Adipocyte (in vitro differentiated cells): ENCODE data around the gene CSF3.

Source experiments
- DNase-seq: peaks from one replicate; pipeline ENCODE4 v3.0.0-alpha.2; 2015; ENCODE audit warnings: low read depth
- H3K27me3 ChIP-seq: replicated peaks from 2 replicates; pipeline ENCODE4 v1.7.0; 2013; ENCODE audit warnings: mild to moderate bottlenecking, low read length, moderate library complexity; ENCODE audit not compliant: control insufficient read depth, insufficient read depth
- H3K36me3 ChIP-seq: 2 replicates; pipeline ENCODE4 v1.7.0; 2013; ENCODE audit warnings: low read length, mild to moderate bottlenecking, moderate library complexity; ENCODE audit not compliant: control insufficient read depth, insufficient read depth, severe bottlenecking
- H3K4me1 ChIP-seq: 2 replicates; pipeline ENCODE4 v1.7.0; 2013; ENCODE audit warnings: mild to moderate bottlenecking, low read length, moderate library complexity; ENCODE audit not compliant: control insufficient read depth, insufficient read depth
- H3K4me3 ChIP-seq: 2 replicates; pipeline ENCODE4 v1.7.0; 2013; ENCODE audit warnings: mild to moderate bottlenecking, low read length, moderate library complexity
- H3K9ac ChIP-seq: 2 replicates; pipeline ENCODE4 v1.7.0; 2013; ENCODE audit warnings: mild to moderate bottlenecking, low read length, moderate library complexity
- H3K9me3 ChIP-seq: 2 replicates; pipeline ENCODE4 v1.7.0; 2013; ENCODE audit warnings: mild to moderate bottlenecking, low read length, moderate library complexity; ENCODE audit not compliant: control insufficient read depth

Gene CSF3

DNA sequence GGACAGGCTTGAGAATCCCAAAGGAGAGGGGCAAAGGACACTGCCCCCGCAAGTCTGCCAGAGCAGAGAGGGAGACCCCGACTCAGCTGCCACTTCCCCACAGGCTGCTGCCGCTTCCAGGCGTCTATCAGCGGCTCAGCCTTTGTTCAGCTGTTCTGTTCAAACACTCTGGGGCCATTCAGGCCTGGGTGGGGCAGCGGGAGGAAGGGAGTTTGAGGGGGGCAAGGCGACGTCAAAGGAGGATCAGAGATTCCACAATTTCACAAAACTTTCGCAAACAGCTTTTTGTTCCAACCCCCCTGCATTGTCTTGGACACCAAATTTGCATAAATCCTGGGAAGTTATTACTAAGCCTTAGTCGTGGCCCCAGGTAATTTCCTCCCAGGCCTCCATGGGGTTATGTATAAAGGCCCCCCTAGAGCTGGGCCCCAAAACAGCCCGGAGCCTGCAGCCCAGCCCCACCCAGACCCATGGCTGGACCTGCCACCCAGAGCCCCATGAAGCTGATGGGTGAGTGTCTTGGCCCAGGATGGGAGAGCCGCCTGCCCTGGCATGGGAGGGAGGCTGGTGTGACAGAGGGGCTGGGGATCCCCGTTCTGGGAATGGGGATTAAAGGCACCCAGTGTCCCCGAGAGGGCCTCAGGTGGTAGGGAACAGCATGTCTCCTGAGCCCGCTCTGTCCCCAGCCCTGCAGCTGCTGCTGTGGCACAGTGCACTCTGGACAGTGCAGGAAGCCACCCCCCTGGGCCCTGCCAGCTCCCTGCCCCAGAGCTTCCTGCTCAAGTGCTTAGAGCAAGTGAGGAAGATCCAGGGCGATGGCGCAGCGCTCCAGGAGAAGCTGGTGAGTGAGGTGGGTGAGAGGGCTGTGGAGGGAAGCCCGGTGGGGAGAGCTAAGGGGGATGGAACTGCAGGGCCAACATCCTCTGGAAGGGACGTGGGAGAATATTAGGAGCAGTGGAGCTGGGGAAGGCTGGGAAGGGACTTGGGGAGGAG lies at the start of gene CSF3:
Gene CSF3 (plus strand): TSS at position 436 of the 993 bp plus-strand sequence. CDS start 35 bp downstream, at position 471.
- Histone ChIP-seq H3K4me3 (no peak within 1 kb of the TSS), H3K9ac (peak within 1 kb of the TSS; percentile 54), H3K4me1 (peaks cover 23% of the 10 kb centered on the region), H3K27me3 (no peaks in the 10 kb centered on the region), H3K9me3 (no peaks in the 10 kb centered on the region), H3K36me3 (peaks cover 5% of the 10 kb centered on the region)
- DNase-seq: no peak

DNA sequence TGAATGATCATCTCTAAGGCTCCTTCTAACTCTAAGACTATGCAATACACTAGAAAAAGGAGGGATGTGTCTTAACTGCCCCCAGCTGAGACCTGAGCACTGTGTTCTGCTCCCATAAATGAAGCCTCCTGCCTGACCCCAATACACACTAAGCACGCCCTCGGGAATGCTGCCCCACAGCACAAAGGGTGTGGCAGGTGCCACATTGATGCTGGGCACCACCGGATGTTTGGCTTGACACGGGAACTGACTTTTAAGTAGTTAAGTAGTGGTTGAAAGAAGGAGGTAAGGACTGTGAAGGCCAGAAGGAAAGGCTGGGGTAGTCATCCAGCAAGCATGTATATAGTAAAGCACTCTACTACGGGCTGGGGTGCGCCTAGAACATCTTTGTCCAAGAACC lies 48.5 kb upstream of the CSF3 start:
- Histone ChIP-seq H3K4me3 (no peak overlapping the region), H3K9me3 (no peaks in the 10 kb centered on the region), H3K36me3 (no peaks in the 10 kb centered on the region), H3K4me1 (no peaks in the 10 kb centered on the region), H3K9ac (no peak overlapping the region), H3K27me3 (no peaks in the 10 kb centered on the region)
- DNase-seq: no peak

DNA sequence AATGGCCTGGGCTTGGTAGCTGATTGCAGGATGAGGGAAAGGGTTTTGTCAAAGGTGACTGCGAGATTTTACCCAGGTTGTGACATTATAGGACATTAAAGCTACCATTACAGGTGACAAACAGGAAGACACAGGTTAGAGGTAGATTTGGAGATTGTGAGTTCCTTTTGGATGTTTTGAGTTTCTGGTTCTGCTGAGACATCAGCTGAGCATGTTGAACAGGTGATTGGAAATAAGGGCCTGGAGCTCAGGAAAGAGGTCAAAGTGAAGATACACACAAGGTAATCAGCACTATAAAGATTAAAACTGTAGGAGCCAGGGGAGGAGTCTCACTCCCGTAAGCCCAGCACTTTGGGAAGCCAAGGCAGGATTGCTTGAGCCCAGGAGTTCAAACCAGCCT lies 46.5 kb upstream of the CSF3 start:
- no peak overlapping the region for H3K9ac ChIP-seq
- H3K4me3 ChIP-seq: no peak overlapping the region
- H3K9me3 ChIP-seq: no peaks in the 10 kb centered on the region
- H3K4me1 ChIP-seq: peaks cover 8% of the 10 kb centered on the region
- H3K36me3 ChIP-seq: no peaks in the 10 kb centered on the region
- no peak for DNase-seq
- no peaks in the 10 kb centered on the region for H3K27me3 ChIP-seq

- Histone ChIP-seq H3K9ac (no peak overlapping the region), H3K4me3 (no peak overlapping the region), H3K36me3 (no peaks in the 10 kb centered on the region), H3K4me1 (peaks cover 12% of the 10 kb centered on the region), H3K27me3 (no peaks in the 10 kb centered on the region), H3K9me3 (no peaks in the 10 kb centered on the region)
- no peak for DNase-seq
Observed at GRCh38 chr17:39969375-39969774, 45.9 kb upstream of the CSF3 start.

DNA sequence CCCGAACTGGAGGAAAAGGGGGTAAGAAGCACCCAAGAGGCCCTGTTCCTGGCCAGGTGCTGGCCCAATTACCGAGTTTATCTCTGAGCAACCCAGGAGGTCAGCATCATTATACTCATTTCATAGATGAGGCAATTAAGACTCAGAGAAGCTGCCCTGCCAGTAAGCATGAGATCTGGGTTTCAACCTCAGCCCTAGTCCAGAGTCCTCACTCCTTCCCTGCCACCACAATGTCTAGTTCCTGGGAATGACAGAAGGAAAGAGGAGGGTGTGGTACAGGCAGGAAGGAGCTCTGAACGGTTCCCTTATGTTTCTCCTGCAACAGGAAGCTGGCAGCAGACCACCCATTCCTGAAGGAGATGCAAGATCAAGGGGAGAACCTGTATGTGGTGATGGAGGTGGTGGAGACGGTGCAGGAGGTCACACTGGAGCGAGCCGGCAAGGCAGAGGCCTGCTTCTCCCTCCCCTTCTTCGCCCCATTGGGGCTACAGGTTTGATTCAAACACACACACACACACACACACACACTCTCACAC lies 45.0 kb upstream of the CSF3 start:
- no peak overlapping the region for H3K4me3 ChIP-seq
- H3K9me3 ChIP-seq: no peaks in the 10 kb centered on the region
- H3K36me3 ChIP-seq: no peaks in the 10 kb centered on the region
- H3K9ac ChIP-seq: no peak overlapping the region
- H3K27me3 ChIP-seq: no peaks in the 10 kb centered on the region
- no peak for DNase-seq
- peaks cover 12% of the 10 kb centered on the region for H3K4me1 ChIP-seq

DNA sequence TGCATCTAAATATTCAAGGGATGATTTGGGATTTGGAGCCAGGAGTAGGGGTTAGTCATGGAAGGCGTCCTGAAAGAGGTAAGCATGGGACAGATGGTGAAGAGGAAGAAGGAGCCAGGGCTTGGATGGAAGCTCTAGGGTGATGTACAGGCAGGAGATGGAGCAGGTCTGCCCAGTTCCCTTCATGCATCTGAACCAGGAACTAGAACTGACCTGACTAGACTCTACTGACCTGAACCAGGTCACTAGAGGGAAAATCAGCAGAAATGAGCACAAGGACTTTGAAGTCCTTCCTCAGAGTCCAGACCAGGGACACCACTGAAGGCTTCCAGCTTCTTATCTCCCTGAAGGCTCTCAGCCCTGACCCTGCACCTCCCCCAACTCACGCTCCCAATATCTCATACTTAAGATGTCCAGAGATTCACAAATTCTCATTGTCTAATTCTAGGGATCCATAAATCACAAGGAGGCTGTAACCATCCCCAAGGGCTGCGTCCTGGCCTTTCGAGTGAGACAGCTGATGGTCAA lies 44.1 kb upstream of the CSF3 start:
- Histone ChIP-seq H3K4me3 (no peak overlapping the region), H3K4me1 (peaks cover 12% of the 10 kb centered on the region)
- DNase-seq: no peak

GRCh38 chr17:39972271-39972670 lies 43.0 kb upstream of the CSF3 start:
- H3K27me3 ChIP-seq: no peaks in the 10 kb centered on the region
- no peaks in the 10 kb centered on the region for H3K9me3 ChIP-seq
- H3K9ac ChIP-seq: peak overlapping the region; percentile 14
- no peaks in the 10 kb centered on the region for H3K36me3 ChIP-seq
- H3K4me3 ChIP-seq: no peak overlapping the region
- peaks cover 12% of the 10 kb centered on the region for H3K4me1 ChIP-seq
- DNase-seq: no peak

More for the DNA sequence above, 44.1 kb upstream of the CSF3 start:
- Histone ChIP-seq H3K36me3 (no peaks in the 10 kb centered on the region), H3K9ac (no peak overlapping the region), H3K9me3 (no peaks in the 10 kb centered on the region), H3K27me3 (no peaks in the 10 kb centered on the region)

DNA sequence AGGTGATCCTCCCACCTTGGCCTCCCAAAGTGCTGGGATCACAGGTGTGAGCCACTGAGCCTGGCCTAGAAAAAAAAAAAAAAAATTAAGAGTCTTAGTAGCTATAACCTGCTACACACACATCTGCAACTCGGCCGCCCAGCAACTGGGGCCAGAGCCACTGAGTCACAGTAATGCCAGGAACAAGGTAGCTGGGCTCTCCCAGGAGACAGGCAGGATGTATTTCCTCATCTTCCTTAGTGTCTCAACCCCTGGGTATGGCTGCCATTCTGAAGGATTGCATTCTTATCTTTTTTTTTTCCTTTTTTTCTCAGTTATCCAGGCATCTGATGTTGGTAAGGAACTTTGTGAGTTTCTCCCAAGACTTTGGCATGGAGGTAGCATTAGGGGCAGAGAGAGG lies 41.7 kb upstream of the CSF3 start:
- Histone ChIP-seq H3K4me3 (no peak overlapping the region), H3K9ac (no peak overlapping the region), H3K9me3 (no peaks in the 10 kb centered on the region), H3K4me1 (peaks cover 12% of the 10 kb centered on the region), H3K36me3 (no peaks in the 10 kb centered on the region), H3K27me3 (no peaks in the 10 kb centered on the region)
- DNase-seq: no peak

DNA sequence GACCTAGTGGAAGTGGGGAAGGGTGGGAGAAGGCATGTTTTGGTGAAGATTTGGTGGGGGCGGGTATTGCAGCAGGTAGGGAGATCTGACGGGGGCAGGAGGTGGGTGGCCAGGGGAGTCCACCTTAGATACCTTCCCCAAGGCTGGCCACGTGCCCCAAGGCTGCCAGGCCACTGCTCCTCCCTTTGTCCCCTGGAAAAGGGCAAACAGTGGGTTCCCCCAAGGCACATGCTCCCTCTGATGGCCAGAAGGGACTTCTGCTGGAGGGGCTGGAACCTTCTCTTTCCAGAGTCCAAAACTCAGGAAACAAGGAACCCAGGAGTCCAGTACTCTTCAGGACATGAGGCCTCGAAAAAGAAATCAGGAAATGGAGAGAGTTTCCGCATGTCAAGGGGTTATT lies 40.8 kb upstream of the CSF3 start:
- no peaks in the 10 kb centered on the region for H3K27me3 ChIP-seq
- H3K9ac ChIP-seq: no peak overlapping the region
- DNase-seq: no peak
- no peaks in the 10 kb centered on the region for H3K36me3 ChIP-seq
- H3K4me3 ChIP-seq: no peak overlapping the region
- H3K9me3 ChIP-seq: no peaks in the 10 kb centered on the region
- peaks cover 18% of the 10 kb centered on the region for H3K4me1 ChIP-seq

DNA sequence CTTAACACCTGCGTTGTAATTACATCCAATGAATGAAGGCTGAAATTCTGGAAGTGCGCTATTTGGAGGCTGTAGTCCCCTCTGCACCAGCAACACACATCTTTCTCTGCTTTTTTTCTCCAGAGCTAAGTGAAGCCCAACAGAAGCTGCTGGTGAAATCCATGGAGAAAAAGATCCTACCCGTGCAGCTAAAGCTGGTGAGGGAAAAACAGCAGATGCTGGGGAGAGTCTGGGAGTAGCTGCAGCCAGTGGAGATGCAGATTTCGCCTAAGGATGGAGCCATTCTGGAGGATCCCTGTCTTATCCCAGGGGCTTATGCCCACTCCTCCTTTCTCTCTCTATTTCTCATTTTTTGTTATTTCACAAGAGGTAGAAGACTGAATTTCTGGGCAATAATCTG lies 39.4 kb upstream of the CSF3 start:
- H3K4me1 ChIP-seq: peaks cover 24% of the 10 kb centered on the region
- no peak for DNase-seq
- H3K9ac ChIP-seq: no peak overlapping the region
- no peaks in the 10 kb centered on the region for H3K36me3 ChIP-seq
- no peaks in the 10 kb centered on the region for H3K27me3 ChIP-seq
- H3K9me3 ChIP-seq: no peaks in the 10 kb centered on the region
- no peak overlapping the region for H3K4me3 ChIP-seq

GRCh38 chr17:39979016-39979670 lies 36.1 kb upstream of the CSF3 start:
- peak; percentile 61 for DNase-seq
- Histone ChIP-seq H3K4me1 (peaks cover 30% of the 10 kb centered on the region), H3K27me3 (no peaks in the 10 kb centered on the region), H3K36me3 (peaks cover 1% of the 10 kb centered on the region), H3K4me3 (peak overlapping the region; percentile 3), H3K9ac (no peak overlapping the region), H3K9me3 (no peaks in the 10 kb centered on the region)
